Fibroblast of lung (primary cell): ENCODE data around the gene CNR2.

Experiments
- CTCF ChIP-seq, 2 donors: IDR thresholded peaks in 1 of 2; conservative IDR thresholded peaks in 1 of 2; 1 replicate in 1 of 2; 2 replicates in 1 of 2; pipeline ENCODE4 v1.5.1; 2011 to 2012; ENCODE audit warnings: low read length in 2 of 2, control low read depth in 1 of 2, inconsistent platforms in 1 of 2, low read depth in 1 of 2, mild to moderate bottlenecking in 1 of 2
- EZH2 ChIP-seq: IDR thresholded peaks from 2 replicates; pipeline ENCODE4 v1.5.1; 2012; ENCODE audit warnings: low read length, control low read depth, mild to moderate bottlenecking; ENCODE audit errors: missing control alignments

- TF ChIP-seq CTCF (conservative IDR thresholded peaks at IDR 0.05 in 1 of 2, IDR thresholded peaks at IDR 0.05 in 1 of 2; ENCODE audit: low read depth in 1 of 2, low read length in 2 of 2) (no peak), EZH2 (no peak)
These were observed 17.1 kb upstream of the CNR2 start for GRCh38 chr1:23930270-23930669.
